Anterior cingulate cortex (tissue), 58 donors: Measurements from ENCODE around the gene SMR3B.

Experiments used
- DNase-seq, 58 donors: peaks; one replicate each; lab custom pipeline; 2025; lab: John Stamatoyannopoulos, UW

SMR3B gene

DNA sequence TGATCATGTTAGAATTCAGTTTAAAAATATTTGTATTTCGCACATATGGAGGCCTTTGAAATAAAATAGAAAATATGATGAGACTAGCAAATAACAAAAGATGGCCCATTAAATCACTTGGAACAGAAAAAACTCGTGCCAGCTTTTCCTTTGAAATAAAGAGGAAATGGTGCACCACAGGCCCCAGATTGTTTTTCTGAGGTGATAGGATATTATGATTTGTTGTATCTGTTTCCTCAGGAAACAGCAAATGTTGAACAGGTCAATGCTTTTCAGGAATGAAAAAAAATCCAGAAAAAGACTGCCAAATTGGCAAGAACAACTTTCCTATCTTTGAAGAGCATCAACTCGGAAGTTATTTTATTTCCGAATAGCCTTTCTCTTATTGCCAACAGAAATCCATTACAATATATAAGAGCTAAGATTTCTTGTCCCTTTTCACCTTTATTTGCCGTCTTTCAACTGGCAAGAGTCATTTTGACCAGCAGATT lies at the start of gene SMR3B:
TSS of gene SMR3B (plus strand) at position 441 of the 491 bp plus-strand sequence. CDS start 1,380 bp downstream, outside the sequence.
- DNase-seq: no peak

DNA sequence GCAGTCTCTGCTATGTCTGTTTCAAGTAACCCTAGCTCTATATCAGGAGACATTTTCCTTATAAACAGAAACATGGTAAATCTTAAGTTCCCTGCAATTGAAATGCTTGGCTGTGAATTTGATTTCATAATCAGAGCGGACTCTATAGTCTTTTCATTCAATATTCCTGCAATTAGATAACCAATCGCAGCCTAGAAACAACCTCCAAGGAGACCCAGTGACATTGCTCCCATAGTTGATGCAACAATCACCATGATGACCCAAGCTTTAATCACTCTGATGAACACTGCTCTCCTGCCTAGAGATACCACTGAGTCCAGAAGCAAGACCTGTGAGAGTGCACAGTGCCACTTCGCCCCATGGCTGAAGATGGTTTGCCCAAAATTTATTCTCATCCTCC lies 48.2 kb upstream of the SMR3B start, which contains the start of gene CABS1:
TSS of gene CABS1 (plus strand) at position 301 of the 400 bp plus-strand sequence. CDS start at position 360, 59 bp downstream.
- DNase-seq: no peak

DNA sequence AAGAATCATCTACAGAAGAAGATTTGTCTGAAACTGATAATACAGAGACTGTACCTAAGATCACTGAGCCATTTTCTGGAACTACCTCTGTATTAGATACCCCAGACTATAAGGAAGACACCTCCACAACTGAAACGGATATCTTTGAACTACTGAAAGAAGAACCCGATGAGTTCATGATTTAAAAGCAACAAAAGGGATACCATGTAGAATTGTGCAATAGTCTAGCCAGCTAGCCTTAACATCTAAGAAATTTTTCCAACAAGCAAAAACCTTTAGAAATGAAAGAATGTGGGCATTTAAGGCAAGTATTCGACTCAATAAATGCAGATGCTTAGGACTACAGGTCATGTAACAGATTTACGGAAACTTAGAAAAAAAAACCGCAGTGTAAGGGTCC lies 46.9 kb upstream of the SMR3B start:
- DNase-seq: no peak

DNA sequence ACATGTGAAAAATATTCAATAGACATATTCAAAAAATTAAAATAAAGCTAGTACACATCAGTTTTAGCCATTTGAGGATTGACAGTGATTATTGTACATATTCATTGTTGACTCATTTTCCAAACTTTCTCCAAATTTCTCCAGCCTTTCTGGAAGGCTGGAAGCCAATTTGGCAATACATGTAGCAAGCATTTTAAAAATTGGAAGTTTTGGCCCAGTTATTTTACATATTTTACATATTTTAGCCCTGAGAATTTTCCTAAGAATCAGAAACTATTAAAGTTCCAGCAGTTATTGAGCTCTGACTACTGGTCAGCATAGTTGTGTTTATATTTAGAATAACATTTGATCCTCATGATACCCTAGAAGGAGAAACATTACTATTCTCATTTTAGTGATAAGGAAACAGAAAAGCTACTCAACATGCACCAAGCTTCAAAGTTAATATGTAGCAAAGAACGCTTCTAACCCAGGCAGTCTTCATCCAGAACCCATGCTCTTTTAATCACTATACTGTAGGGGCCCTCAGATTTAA lies 45.0 kb upstream of the SMR3B start:
- DNase-seq: no peak

DNA sequence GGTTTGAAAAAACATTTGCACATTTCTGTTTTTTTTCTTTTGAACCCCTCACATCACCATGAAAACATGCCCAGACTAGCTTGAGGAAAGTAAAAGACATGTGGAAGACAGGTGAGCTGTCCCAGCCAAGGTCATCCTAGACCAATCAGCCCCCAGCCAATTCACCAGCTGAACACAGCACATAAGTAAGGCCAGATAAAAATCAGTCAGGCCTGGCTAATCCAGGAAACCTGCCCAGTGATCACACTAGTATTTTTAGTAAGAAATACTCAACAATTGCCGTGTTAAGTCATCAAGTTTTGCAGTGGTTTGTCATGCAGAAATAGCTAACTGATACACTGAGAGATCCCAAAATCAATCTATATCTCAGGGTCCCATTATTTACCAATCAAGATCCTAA lies 26.7 kb upstream of the SMR3B start:
- DNase-seq: no peak

DNA sequence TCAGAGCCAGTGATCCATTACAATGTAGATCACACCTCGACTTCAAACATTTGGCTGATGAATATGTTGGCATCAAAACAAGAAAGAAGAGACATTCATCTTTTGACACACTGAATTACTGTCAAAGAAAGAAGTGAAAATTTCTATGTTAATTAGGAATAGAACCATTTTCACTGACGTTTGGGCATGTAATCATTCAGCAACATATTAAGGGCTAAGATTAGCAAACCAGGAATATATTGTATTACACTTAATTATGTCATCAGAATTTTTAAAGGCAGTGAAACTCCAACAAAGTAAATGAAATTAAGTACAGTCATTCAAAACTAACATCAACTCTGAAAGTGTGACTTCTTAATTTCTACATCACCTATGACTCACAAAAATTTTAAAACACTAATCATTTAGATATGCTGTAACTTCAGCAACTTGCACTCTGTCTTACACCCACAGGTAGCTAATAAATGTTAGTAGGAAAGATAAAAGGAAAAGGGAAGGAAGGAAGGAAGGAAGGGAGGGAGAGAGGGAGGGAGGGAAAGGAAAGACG lies 23.7 kb upstream of the SMR3B start:
- no peak for DNase-seq

DNA sequence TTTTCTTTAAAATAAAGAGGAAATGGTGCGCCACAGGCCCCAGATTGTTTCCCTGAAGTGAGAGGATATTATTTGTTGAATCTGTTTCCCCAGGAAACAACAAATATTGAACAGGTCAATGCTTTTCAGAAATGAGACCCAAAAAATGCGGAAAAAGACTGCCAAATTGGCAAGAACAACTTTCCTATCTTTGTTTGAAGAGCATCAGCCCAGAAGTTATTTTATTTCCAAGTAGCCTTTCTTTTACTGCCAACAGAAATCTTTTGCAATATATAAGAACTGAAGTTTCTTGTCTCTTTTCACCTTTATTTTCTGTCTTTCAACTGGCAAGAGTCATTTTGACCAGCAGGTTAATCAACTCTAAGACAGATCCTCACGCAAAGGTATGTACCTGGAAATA lies 22.5 kb upstream of the SMR3B start, which contains the start of gene SMR3A:
TSS of gene SMR3A (plus strand) at position 301 of the 400 bp plus-strand sequence. CDS start 1,356 bp downstream, outside the sequence.
- no peak for DNase-seq

DNA sequence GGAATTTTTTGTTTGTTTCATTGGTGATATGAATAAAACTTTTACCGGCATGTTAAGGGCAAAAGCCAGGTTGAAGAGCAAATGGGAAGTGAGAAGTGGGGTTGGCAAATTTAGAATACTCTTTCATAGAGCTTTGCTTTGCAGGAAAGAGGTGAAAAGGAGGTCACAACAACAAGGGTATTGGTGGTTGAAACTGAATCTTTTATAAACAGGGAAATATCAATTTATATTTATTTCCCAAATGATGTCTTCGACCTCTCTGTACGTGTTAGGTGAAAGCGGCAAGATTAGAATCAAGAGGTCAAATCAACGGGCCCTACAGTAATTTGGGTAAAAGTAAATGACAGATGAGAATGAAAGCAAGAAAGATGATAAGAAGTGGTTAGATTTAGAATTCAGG lies 18.9 kb upstream of the SMR3B start:
- no peak for DNase-seq

DNA sequence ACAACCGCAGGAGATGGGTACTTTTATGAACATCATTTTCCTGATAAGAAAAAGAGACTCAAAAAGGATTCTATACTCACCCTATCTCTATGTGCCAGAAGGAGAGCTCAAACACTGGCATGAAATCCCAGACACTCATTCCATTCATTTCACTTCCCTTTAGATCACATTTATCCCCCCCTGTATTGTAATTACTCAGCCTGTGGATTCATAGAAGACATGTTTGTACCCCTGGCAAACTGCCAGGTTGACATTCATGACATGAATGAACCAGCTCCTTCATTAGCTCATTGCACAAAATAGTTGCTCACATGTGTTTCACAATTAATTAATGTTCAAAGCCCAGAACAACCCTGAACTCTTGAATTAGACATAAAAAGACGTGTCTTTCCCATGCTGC lies 17.5 kb upstream of the SMR3B start:
- peak in 1 of 58 donors; percentile 2 for DNase-seq

DNA sequence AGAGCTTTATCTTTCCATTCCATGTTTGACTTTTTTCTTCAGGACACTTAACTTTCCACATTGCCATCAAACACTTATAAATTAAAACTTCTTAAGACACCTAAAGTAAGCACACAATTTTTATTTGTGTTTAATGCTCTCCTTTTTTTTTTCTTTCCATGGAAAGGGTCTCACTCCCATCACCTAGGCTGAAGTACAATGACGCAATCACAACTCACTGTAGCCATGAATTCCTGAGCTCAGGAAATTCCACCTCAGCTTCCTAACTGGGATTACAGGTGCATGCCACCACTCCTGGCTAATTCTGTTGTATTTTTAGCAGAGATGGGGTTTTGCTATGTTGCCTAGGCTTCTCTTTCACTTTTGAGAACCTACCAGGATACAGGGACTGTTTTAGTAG lies 15.1 kb upstream of the SMR3B start:
- no peak for DNase-seq

DNA sequence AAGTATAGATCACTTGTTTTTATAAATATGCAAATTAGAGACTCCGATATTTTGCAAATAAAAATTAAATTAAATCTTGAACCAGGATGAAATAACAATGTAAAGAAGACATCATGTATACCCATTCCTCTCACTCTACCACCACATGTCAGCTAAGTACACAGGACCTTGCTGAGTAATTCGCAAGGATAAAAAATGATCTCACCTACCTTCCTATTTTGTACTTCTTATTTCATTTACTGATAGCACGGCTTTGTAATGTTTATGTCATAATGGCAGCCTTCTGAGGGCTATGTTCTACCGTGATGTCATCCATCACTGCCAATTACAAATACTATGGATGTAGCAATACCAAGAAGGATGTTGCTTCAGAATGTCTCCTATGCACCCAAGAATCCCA lies 10.9 kb upstream of the SMR3B start:
- no peak for DNase-seq

DNA sequence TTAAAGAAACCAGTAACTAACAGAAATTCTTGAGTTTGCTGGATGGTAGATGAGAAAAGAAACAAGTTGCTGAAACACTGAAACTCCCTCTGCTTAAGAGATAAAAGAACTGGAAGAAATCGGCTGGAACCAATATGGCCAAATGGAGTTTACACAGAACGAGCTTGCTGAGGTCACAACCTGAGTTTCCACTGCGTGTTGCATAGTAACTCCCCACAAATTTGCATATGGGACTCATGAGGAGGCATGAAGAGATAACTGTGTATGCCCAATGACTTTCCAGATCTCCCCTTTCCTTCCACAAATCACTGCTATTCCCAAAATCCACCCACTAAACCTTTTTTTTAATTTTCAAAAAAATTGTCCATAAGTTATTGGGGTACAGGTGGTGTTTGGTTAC lies 10.2 kb upstream of the SMR3B start:
- DNase-seq: no peak

DNA sequence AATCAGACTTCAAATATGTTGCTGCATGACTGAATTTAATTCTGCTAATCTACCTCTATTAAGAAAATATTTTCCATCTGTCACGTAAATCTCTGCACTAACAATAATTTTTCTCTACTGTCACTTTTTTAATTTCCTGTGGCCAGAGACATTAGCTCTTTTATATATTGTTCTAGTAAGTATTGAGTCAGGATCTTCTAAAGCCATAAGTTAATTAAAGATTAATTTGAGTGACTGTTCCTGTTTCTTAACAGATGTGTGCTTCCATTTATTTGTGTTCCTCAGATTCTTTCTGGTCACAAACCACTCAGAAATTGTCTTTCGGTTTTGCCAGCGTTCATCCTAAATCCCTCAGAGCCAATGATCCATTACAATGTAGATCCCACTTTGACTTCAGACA lies 2.4 kb upstream of the SMR3B start:
- DNase-seq: no peak

DNA sequence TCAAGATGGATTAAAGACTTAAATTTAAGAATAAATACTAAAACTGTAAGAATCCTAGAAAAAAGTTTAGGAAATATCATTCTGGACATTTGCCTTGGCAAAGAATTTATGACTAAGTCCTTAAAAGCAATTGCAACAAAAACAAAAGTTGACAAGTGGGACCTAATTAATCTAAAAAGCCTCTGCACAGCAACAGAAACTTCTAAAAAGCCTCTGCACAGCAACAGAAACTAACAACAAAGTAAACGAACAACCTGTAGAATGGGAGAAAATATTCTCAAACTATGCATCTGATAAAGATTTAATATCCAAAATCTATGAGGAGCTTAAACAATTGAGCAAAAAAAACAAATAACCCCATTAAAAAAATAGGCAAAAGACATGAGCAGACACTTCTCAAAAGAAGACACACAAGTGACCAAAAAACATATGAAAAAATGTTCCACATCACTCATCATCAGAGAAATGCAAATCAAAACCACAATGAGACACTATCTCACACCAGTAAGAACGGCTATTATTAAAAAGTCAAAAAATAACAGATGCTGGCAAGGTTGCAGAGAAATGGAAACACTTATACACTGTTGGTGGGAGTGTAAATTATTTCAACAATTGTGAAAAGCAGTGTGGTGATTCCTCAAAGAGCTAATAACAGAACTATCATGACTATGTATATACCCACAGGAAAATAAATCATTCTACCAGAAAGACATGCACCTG lies 9.3 kb downstream of the SMR3B start:
- DNase-seq: no peak

DNA sequence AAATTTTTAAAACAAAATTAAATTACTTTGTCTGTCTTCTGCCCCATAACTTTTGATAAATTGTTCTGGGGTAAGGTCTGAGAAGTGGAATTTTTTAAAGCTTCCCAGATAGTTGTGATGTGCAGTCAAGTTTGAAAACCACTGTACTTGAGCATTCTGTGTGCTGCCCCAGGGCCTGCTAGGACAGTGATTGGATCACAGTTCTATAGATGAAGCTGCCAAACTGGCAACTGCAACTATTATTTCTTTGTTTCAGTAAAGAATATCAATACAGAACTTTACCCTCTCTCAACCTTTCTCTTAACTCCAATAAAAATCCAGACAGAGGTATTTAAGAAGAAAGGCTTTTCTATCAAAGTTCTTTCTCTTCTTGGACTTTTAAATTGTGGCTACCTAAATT lies 14.6 kb downstream of the SMR3B start, which contains the start of gene OPRPN:
TSS of gene OPRPN (plus strand) at position 361 of the 400 bp plus-strand sequence. CDS start 1,346 bp downstream, outside the sequence.
- no peak for DNase-seq

DNA sequence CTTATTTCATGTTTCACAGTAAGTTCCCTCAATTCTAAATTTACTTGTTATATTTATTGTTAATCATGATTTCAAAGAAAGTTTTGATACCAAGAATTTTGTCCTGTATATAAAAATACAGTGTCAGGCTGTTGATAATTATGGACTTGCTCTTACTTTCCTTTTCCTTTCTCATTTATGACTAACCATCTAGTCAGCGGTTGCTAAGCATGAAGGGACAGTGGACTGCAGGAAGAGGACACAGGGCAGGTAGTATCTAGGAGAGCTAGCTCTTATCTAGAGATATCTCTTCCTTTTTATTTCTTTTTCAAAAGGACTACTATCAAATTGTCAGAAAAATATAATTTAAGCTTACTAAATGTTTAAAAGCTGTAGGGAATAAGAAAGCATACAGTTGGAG lies 16.4 kb downstream of the SMR3B start:
- no peak for DNase-seq

DNA sequence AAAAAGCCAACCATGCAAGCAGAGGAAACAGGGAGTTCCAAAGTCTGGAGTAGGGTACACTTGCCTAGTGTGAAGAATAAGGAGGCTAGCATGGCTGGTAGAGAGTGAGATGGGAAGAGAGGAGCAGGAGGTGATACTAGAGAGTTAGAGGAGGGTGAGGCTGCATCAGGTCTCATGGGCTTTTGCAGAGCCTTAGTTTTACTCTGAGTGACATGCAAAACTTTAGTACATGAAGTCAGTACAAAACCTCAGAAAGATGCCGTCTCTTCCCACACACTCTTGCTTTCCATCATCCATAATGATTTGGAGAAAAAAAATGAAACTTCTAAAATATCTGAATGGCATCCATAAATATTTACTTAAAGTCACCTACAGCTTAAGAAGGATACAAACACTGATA lies 19.8 kb downstream of the SMR3B start:
- DNase-seq: no peak

DNA sequence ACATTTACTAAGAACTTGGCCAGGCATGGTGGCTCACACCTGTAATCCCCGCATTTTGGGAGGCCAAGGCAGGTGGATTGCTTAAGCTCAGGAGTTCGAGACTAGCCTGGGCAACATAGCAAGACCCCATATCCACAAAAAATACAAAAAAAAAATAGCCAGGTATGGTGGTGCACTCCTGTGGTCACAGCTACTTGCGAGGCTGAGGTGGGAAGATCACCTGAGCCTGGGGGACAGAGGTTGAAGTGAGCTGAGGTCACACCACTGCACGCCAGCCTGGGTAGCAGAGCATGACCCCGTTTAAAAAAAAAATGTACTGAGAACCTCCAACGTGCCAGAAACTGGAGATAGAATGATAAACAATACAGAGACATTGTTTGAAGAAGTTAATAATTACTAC lies 22.8 kb downstream of the SMR3B start:
- DNase-seq: no peak

DNA sequence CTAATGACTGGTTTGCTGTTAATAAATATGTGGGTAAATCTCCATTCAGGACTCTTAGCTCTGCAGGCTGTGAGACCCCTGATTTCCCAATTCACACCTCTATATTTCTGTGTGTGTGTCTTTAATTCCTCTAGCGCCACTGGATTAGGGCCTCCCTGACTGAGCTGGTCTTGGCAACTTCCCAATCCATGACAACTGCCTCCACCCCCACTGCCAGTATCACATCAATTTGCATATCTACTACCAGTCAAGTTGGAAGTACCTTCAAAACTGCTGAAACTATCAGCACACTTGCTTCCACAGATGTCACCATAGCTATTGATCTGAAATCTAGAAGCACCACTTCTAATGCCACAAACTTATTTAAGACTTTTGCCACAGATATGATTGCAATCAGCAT lies 42.4 kb downstream of the SMR3B start:
- DNase-seq: no peak

DNA sequence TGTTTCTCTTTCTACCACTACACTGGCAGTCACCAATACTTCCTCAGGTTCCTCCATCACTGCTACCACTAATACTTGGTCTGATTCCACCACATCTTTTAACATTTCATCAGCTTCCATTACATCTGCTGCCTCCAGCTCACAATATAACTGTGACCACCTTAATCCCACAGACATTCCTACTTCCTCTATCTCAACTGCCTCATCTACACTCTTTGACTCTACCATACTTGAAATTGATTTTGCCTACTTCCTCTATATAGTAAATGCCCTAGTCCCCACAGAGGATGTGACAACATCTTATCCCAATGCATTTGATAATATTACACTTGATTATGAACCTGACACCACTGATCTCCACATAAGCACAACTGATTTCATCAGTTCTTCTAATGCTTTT lies 43.9 kb downstream of the SMR3B start:
- no peak for DNase-seq

DNA sequence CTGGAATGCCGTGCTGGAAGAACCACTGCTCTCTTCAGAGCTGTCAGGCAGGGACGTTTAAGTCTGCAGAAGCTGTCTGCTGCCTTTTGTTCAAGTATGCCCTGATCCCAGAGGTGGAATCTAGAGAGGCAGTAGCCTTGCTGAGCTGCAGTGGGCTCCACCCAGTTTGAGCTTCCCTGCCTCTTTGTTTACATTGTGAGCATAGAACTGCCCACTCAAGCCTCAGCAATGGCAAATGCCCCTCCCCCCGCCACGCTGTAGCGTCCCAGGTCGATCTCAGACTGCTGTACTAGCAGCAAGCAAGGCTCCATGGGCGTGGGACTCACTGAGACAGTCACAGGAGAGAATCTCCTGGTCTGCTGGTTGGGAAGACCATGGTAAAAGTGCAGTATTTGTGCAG lies 54.3 kb downstream of the SMR3B start:
- DNase-seq: no peak
